WTC11 (cell line): ENCODE results near the gene ZNRF1. TPM values are rescaled to one million over a fixed set of nuclear protein-coding genes. Genes with fewer than 3 reads are reported as not detected.

Source experiments
- ATAC-seq: fragments of 200-7000 bp; cut with Tn5 transposase; 2 replicates; pipeline ENCODE4 v1.10.0; 2021; ENCODE audit warnings: mild to moderate bottlenecking, moderate library complexity
- CTCF ChIA-PET: fragments of 300-600 bp; sonication (Branson Sonifier 250); formaldehyde crosslinking; loops from one replicate; lab custom pipeline; 2021; ENCODE audit warnings: antibody characterized with exemption; lab: Charles Lee
- POLR2A ChIA-PET: fragments of 350-600 bp; sonication (Branson Sonifier 250); formaldehyde crosslinking; loops from one replicate; lab custom pipeline; 2021; ENCODE audit warnings: antibody characterized with exemption; lab: Charles Lee
- DNase-seq: peaks from one replicate; pipeline ENCODE4 v3.0.0; 2021; ENCODE audit warnings: low spot score
- H3K27ac Mint-ChIP-seq: 2 replicates; pipeline ENCODE4 v1.8.0; 2021; ENCODE audit warnings: mixed read lengths
- H3K27me3 Mint-ChIP-seq: 2 replicates; pipeline ENCODE4 v1.8.0; 2021; ENCODE audit warnings: low read depth, mild to moderate bottlenecking, moderate library complexity, mixed read lengths
- H3K36me3 Mint-ChIP-seq: 2 replicates; pipeline ENCODE4 v1.8.0; 2021; ENCODE audit warnings: mixed read lengths
- H3K4me1 Mint-ChIP-seq: 2 replicates; pipeline ENCODE4 v1.8.0; 2022; ENCODE audit warnings: mixed read lengths
- H3K4me3 Mint-ChIP-seq: 2 replicates; pipeline ENCODE4 v1.8.0; 2021; ENCODE audit warnings: mild to moderate bottlenecking, moderate library complexity, mixed read lengths
- H3K9me3 Mint-ChIP-seq: 2 replicates; pipeline ENCODE4 v1.8.0; 2021; ENCODE audit warnings: mixed read lengths
- ATF1 ChIP-seq: sonication (generic); formaldehyde crosslinking; IDR thresholded peaks from 2 replicates; pipeline ENCODE4 v1.8.1; 2023; ENCODE audit warnings: mild to moderate bottlenecking, moderate library complexity, missing genetic modification reagents
- CBFB ChIP-seq: sonication (generic); formaldehyde crosslinking; IDR thresholded peaks from 2 replicates; pipeline ENCODE4 v1.8.1; 2022; ENCODE audit warnings: mild to moderate bottlenecking, low read depth, missing genetic modification reagents
- ERG ChIP-seq: fragments of 250-450 bp; sonication (Bioruptor Pico); IDR thresholded peaks from 2 replicates; pipeline ENCODE4 v1.8.0; 2021; ENCODE audit warnings: mild to moderate bottlenecking
- ESRRA ChIP-seq: sonication (generic); formaldehyde crosslinking; IDR thresholded peaks from 2 replicates; pipeline ENCODE4 v1.8.1; 2022; ENCODE audit warnings: mild to moderate bottlenecking, missing genetic modification reagents, borderline replicate concordance
- FOXJ3 ChIP-seq: sonication (generic); formaldehyde crosslinking; IDR thresholded peaks from 2 replicates; pipeline ENCODE4 v1.9.0; 2021; ENCODE audit warnings: missing genetic modification reagents, mild to moderate bottlenecking, borderline replicate concordance
- MLX ChIP-seq: sonication (generic); formaldehyde crosslinking; IDR thresholded peaks from 2 replicates; pipeline ENCODE4 v1.8.1; 2023; ENCODE audit warnings: mild to moderate bottlenecking, missing genetic modification reagents, moderate library complexity
- NR2C2 ChIP-seq: sonication (generic); formaldehyde crosslinking; IDR thresholded peaks from 2 replicates; pipeline ENCODE4 v1.8.0; 2022; ENCODE audit warnings: mild to moderate bottlenecking, missing genetic modification reagents
- TEAD4 ChIP-seq: sonication (generic); formaldehyde crosslinking; IDR thresholded peaks from 2 replicates; pipeline ENCODE4 v1.8.0; 2022; ENCODE audit warnings: mild to moderate bottlenecking, missing genetic modification reagents
- ZNF121 ChIP-seq: sonication (generic); formaldehyde crosslinking; IDR thresholded peaks from 2 replicates; pipeline ENCODE4 v1.8.0; 2023; ENCODE audit warnings: missing genetic modification reagents
- ZNF232 ChIP-seq: sonication (generic); formaldehyde crosslinking; IDR thresholded peaks from 2 replicates; pipeline ENCODE4 v1.8.0; 2022; ENCODE audit warnings: mild to moderate bottlenecking, missing genetic modification reagents
- ZNF396 ChIP-seq: fragments of 250-450 bp; sonication (Bioruptor Pico); IDR thresholded peaks from 2 replicates; pipeline ENCODE4 v1.8.0; 2021; ENCODE audit warnings: mild to moderate bottlenecking, moderate library complexity, borderline replicate concordance
- total RNA-seq: library from RNA; stranded (reverse); gene quantifications from 3 replicates; pipeline ENCODE4 v1.2.3, GENCODE V29; 2021
- TF ChIP-seq, protein P1 (sequence below): sonication (generic); formaldehyde crosslinking; IDR thresholded peaks from 2 replicates; pipeline ENCODE4 v1.8.1; 2023; ENCODE audit warnings: mild to moderate bottlenecking, moderate library complexity, missing genetic modification reagents
- TF ChIP-seq, protein P2 (sequence below): sonication (generic); formaldehyde crosslinking; IDR thresholded peaks from 2 replicates; pipeline ENCODE4 v1.8.1; 2022; ENCODE audit warnings: mild to moderate bottlenecking, missing genetic modification reagents, moderate library complexity, borderline replicate concordance
- TF ChIP-seq, protein P3 (sequence below): fragments of 250-450 bp; sonication (Bioruptor Pico); IDR thresholded peaks from 2 replicates; pipeline ENCODE4 v1.9.0; 2021; ENCODE audit warnings: mild to moderate bottlenecking, borderline replicate concordance
- TF ChIP-seq, protein P4 (sequence below): sonication (generic); formaldehyde crosslinking; IDR thresholded peaks from 2 replicates; pipeline ENCODE4 v1.8.1; 2022; ENCODE audit warnings: missing genetic modification reagents, borderline replicate concordance

The ZNRF1 gene
- total RNA-seq, 1 experiment from 2014 or later, result 47.6 TPM

DNA sequence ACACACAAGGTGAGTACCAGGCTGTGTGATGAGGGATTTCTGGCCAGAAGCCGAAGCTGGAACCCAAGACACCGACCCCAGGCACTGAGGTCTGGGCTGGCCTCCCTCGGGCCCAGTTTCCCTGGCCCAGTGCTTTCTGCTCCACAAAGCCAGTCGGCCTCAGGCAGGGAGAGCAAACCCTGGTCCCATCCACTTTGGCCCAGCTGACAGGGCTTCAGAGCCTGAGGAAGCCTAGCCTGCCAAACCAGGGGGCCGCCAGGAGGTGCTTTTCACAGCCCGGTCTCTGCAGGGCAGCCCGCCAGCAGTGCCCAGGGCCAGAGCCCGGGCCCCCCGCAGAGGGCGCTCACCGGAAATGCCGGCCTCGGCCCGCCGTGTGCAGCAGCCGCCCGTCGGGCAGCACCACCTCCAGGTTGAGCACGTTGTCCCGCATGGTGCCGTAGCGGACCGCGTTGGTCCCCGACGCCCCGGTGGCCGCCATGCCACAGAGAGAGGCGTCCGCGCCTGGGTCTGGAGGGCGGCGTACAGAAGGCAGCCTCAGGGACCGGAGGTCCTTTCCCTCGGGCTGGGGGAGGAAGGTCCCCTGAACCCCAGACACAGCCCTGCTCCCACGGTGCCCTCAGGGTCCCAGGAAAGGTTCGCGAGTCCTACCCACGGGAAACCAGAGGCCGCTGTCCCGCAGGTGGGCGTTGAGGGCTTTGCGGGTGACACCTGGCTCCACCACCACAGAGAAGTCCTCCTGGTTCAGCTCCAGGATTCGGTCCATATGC, 115.5 kb downstream of the ZNRF1 start:
- no peak for DNase-seq
- ChIA-PET POLR2A (interaction anchor here (0.6 kb wide), 1 partner anchor 89 kb away, joined by 3 read pairs; no protein-coding TSS in a partner anchor), CTCF (no interaction called here)
- no peaks in the 10 kb centered on the region for H3K36me3 Mint-ChIP-seq
- TF ChIP-seq ATF1 (no peak), ERG (CRISPR knock-in tag) (no peak), MLX (CRISPR knock-in tag) (no peak), FOXJ3 (CRISPR knock-in tag) (no peak)
- TF ChIP-seq, protein P1, sequence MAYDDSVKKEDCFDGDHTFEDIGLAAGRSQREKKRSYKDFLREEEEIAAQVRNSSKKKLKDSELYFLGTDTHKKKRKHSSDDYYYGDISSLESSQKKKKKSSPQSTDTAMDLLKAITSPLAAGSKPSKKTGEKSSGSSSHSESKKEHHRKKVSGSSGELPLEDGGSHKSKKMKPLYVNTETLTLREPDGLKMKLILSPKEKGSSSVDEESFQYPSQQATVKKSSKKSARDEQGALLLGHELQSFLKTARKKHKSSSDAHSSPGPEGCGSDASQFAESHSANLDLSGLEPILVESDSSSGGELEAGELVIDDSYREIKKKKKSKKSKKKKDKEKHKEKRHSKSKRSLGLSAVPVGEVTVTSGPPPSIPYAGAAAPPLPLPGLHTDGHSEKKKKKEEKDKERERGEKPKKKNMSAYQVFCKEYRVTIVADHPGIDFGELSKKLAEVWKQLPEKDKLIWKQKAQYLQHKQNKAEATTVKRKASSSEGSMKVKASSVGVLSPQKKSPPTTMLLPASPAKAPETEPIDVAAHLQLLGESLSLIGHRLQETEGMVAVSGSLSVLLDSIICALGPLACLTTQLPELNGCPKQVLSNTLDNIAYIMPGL, result 0 out of 2 replicates have a peak, but pooled peaks have one; percentile 31
- TF ChIP-seq, protein P2, sequence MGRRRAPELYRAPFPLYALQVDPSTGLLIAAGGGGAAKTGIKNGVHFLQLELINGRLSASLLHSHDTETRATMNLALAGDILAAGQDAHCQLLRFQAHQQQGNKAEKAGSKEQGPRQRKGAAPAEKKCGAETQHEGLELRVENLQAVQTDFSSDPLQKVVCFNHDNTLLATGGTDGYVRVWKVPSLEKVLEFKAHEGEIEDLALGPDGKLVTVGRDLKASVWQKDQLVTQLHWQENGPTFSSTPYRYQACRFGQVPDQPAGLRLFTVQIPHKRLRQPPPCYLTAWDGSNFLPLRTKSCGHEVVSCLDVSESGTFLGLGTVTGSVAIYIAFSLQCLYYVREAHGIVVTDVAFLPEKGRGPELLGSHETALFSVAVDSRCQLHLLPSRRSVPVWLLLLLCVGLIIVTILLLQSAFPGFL (CRISPR knock-in tag), result no peak
- TF ChIP-seq, all 79 proteins: peak for 1
- Mint-ChIP-seq H3K27me3 (no peaks in the 10 kb centered on the region), H3K4me1 (peaks cover 70% of the 10 kb centered on the region), H3K4me3 (no peak overlapping the region), H3K9me3 (no peaks in the 10 kb centered on the region), H3K27ac (no peak overlapping the region)
- no peak for ATAC-seq

GRCh38 chr16:75114946-75115825, 116.4 kb downstream of the ZNRF1 start:
- ChIA-PET CTCF (no interaction called here), POLR2A (no interaction called here)
- H3K36me3 Mint-ChIP-seq, result no peaks in the 10 kb centered on the region; the same call in 1 of the 2 replicates
- ATAC-seq (no peak), DNase-seq (no peak)
- H3K9me3 Mint-ChIP-seq, result no peaks in the 10 kb centered on the region
- no peak overlapping the region for H3K4me3 Mint-ChIP-seq
- TF ChIP-seq CBFB (no peak), ESRRA (no peak), ERG (CRISPR knock-in tag) (no peak), ZNF121 (CRISPR knock-in tag) (no peak), TEAD4 (no peak), ZNF232 (no peak), NR2C2 (CRISPR knock-in tag) (no peak), ZNF396 (CRISPR knock-in tag) (no peak)
- TF ChIP-seq, protein P3, sequence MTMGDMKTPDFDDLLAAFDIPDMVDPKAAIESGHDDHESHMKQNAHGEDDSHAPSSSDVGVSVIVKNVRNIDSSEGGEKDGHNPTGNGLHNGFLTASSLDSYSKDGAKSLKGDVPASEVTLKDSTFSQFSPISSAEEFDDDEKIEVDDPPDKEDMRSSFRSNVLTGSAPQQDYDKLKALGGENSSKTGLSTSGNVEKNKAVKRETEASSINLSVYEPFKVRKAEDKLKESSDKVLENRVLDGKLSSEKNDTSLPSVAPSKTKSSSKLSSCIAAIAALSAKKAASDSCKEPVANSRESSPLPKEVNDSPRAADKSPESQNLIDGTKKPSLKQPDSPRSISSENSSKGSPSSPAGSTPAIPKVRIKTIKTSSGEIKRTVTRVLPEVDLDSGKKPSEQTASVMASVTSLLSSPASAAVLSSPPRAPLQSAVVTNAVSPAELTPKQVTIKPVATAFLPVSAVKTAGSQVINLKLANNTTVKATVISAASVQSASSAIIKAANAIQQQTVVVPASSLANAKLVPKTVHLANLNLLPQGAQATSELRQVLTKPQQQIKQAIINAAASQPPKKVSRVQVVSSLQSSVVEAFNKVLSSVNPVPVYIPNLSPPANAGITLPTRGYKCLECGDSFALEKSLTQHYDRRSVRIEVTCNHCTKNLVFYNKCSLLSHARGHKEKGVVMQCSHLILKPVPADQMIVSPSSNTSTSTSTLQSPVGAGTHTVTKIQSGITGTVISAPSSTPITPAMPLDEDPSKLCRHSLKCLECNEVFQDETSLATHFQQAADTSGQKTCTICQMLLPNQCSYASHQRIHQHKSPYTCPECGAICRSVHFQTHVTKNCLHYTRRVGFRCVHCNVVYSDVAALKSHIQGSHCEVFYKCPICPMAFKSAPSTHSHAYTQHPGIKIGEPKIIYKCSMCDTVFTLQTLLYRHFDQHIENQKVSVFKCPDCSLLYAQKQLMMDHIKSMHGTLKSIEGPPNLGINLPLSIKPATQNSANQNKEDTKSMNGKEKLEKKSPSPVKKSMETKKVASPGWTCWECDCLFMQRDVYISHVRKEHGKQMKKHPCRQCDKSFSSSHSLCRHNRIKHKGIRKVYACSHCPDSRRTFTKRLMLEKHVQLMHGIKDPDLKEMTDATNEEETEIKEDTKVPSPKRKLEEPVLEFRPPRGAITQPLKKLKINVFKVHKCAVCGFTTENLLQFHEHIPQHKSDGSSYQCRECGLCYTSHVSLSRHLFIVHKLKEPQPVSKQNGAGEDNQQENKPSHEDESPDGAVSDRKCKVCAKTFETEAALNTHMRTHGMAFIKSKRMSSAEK, result no peak
- TF ChIP-seq, protein P4, sequence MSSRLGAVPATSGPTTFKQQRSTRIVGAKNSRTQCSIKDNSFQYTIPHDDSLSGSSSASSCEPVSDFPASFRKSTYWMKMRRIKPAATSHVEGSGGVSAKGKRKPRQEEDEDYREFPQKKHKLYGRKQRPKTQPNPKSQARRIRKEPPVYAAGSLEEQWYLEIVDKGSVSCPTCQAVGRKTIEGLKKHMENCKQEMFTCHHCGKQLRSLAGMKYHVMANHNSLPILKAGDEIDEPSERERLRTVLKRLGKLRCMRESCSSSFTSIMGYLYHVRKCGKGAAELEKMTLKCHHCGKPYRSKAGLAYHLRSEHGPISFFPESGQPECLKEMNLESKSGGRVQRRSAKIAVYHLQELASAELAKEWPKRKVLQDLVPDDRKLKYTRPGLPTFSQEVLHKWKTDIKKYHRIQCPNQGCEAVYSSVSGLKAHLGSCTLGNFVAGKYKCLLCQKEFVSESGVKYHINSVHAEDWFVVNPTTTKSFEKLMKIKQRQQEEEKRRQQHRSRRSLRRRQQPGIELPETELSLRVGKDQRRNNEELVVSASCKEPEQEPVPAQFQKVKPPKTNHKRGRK (CRISPR knock-in tag), result no peak
- no peak overlapping the region for H3K27ac Mint-ChIP-seq
- peaks cover 70% of the 10 kb centered on the region for H3K4me1 Mint-ChIP-seq
- no peaks in the 10 kb centered on the region for H3K27me3 Mint-ChIP-seq
